ENCODE measurements around the gene SCUBE1. TPM values are rescaled to one million over a fixed set of nuclear protein-coding genes. Genes with fewer than 3 reads are reported as not detected.

SCUBE1 gene
- total RNA-seq, 1 experiment from 2014 or later: 3.9 TPM

- no peak for TF ChIP-seq ELF1 (IDR thresholded peaks at IDR 0.05; ENCODE audit: borderline replicate concordance, low read depth)
- no peak for TF ChIP-seq EGR1 (IDR thresholded peaks at IDR 0.05; ENCODE audit: low read depth)
- TF ChIP-seq SP1 (IDR thresholded peaks at IDR 0.05; ENCODE audit: low read depth): no peak
- TF ChIP-seq CBX3 (IDR thresholded peaks at IDR 0.05; ENCODE audit: low read depth): no peak
- TF ChIP-seq ZBTB33 (IDR thresholded peaks at IDR 0.05; ENCODE audit: extremely low read depth, insufficient replicate concordance, low read length): no peak
- TF ChIP-seq JUND (IDR thresholded peaks at IDR 0.05): no peak
- TF ChIP-seq SRF (IDR thresholded peaks at IDR 0.05; ENCODE audit: low read depth): no peak
- no peak for TF ChIP-seq POLR2AphosphoS5 (IDR thresholded peaks at IDR 0.05; ENCODE audit: low read depth, low read length)
- no peak for TF ChIP-seq FOSL1 (IDR thresholded peaks at IDR 0.05; ENCODE audit: low read depth)
- no peak for TF ChIP-seq TCF7L2 (IDR thresholded peaks at IDR 0.05; ENCODE audit: borderline replicate concordance, extremely low read depth, insufficient read depth, insufficient read length)
- TF ChIP-seq EZH2phosphoT487 (IDR thresholded peaks at IDR 0.05; ENCODE audit: borderline replicate concordance): no peak
- no peak overlapping the region for H3K9ac ChIP-seq (ENCODE audit: low read length)
- no TSS peak for BruUV-seq (replicated peaks)
- H3K9me3 ChIP-seq (ENCODE audit: control insufficient read depth in 1 of 2, insufficient read depth in 1 of 2, low read depth in 1 of 2, low read length in 2 of 2): no peaks in the 10 kb centered on the region
- H2AFZ ChIP-seq (ENCODE audit: low read depth, low read length, poor library complexity, severe bottlenecking): no peak overlapping the region
- ChIA-PET CTCF (no interaction called here), RAD21 (ENCODE audit: low non-redundant PET in 1 of 2, low total read pairs in 2 of 2, uncharacterized antibody in 2 of 2, unreplicated experiment in 2 of 2) (no interaction called here), POLR2A (no interaction called here)
- H3K79me2 ChIP-seq (ENCODE audit: insufficient read depth, low read length): no peaks in the 10 kb centered on the region
- H3K27me3 ChIP-seq (ENCODE audit: insufficient read depth, low read length): peaks cover 9% of the 10 kb centered on the region; the same call in 1 of the 2 replicates
- H4K20me1 ChIP-seq (ENCODE audit: insufficient read depth): no peaks in the 10 kb centered on the region
- H3K4me1 ChIP-seq (ENCODE audit: control insufficient read depth in 1 of 2, insufficient read depth in 2 of 2, low read length in 2 of 2): no peaks in the 10 kb centered on the region
- no peaks in the 10 kb centered on the region for H3K9me2 ChIP-seq (ENCODE audit: insufficient read depth)
- H3K4me2 ChIP-seq (ENCODE audit: low read length): no peak overlapping the region
- ATAC-seq (no peak), DNase-seq (ENCODE audit: low read depth, low spot score) (no peak)
- no peak overlapping the region for H3K4me3 ChIP-seq (replicated peaks in 1 of 2; ENCODE audit: low read depth in 1 of 2, low read length in 2 of 2)
- H3K27ac ChIP-seq (ENCODE audit: low read depth, low read length): no peak overlapping the region
- intact Hi-C loops (cut with micrococcal nuclease): no loop called here
- no peaks in the 10 kb centered on the region for H3K36me3 ChIP-seq (ENCODE audit: control insufficient read depth in 1 of 2, insufficient read depth in 2 of 2, low read length in 2 of 2)
Measured at GRCh38 chr22:43375951-43376455, 32.8 kb upstream of the SCUBE1 start.

All from HCT116 (cell line).